GM10266 (cell line): Measurements from ENCODE around the gene THRB.

ENCODE experiments used
- DNase-seq: peaks from one replicate; pipeline ENCODE4 v3.0.0; 2012; ENCODE audit errors: extremely low spot score
- CTCF ChIP-seq: IDR thresholded peaks from 2 replicates; pipeline ENCODE4 v1.5.1; 2012; ENCODE audit warnings: mild to moderate bottlenecking, low read depth; ENCODE audit not compliant: control insufficient read depth, insufficient read depth; ENCODE audit errors: missing control alignments

Gene THRB

GRCh38 chr3:24460974-24461373 is 33.7 kb downstream of the THRB start:
- no peak for DNase-seq
- TF ChIP-seq CTCF, result no peak

- no peak for DNase-seq
- TF ChIP-seq CTCF, result no peak
Measured at GRCh38 chr3:24457719-24458118, 36.9 kb downstream of the THRB start.

- DNase-seq, result no peak
- no peak for TF ChIP-seq CTCF
Measured at GRCh38 chr3:24454856-24455255, 39.8 kb downstream of the THRB start.

- TF ChIP-seq CTCF, result no peak
- no peak for DNase-seq
Measured at GRCh38 chr3:24454393-24454792, 40.3 kb downstream of the THRB start.

DNA sequence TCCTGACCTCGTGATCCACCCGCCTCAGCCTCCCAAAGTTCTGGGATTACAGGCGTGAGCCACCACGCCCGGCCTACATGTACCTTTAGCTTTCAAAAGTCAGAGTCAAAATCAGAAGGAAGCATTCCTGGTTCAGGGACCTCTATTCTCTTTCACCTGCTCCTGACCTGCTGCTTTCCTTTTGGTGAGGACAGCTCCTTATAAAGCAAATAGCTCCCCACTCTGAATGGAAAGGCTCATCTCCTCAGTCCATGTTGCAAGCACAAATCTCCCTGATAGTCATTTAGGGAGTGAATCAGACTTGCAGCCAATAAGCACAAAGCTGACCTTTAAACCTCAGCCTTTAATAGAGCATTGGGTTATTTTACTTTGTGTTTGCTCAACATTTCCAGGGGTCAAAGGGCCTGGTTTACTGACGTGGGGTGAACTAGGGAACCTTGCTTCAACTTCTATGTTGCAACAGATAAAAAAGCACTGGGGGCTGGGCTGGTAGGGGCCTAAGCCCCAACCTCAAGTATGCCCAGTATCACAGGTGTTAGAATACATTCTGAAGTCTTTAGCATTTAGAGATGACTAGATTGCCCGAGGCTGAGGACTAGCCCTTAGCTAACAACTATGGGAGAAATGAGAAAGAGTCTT is 43.1 kb downstream of the THRB start:
- no peak for TF ChIP-seq CTCF
- DNase-seq, result no peak

DNA sequence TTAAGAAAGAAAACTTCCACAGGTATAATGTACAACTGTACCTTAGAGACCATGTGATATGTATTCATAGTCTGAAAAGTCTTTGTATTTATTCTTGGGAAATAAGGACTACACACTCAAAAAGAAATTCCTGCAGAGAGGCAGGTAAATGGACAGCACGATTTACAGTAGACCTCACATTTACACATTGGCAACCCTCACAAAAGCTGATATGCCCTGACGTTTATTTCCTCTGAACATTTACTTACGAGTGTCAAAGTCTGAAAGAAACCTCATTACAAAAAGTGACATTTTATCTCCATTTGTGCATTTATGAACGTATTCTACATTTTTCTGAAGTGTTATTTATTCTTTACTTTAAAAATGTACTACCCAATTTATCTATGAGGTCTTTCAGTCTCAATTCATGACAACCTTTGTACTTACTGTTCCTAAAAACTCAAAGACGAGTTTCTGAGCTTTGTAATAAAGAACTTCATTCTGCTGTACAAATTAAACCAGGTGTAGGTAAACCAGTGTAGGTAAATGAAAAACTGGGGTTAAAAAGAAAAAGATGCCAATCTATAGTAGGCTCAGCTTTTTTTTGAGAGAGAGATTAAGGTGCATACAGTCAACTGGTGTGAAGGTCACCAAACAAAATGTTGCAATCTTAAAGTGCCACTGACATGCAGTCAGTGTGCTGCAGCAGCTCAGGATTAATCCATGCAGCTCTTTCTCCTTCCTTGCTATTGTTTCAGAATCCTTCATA is 44.3 kb downstream of the THRB start:
- no peak for TF ChIP-seq CTCF

GRCh38 chr3:24447836-24448235 is 46.8 kb downstream of the THRB start:
- no peak for TF ChIP-seq CTCF
- no peak for DNase-seq

More for the DNA sequence above, 44.3 kb downstream of the THRB start:
- DNase-seq, result no peak
